Fibroblast of the aortic adventitia (primary cell): Measurements from ENCODE around the gene BBLN. TPM values are rescaled to one million over a fixed set of nuclear protein-coding genes. Genes with fewer than 3 reads are reported as not detected.

ENCODE experiments used
- DNase-seq: peaks from one replicate; pipeline ENCODE4 v3.0.0-alpha.2; 2010; ENCODE audit warnings: low read depth
- H3K4me3 ChIP-seq: 2 replicates; pipeline ENCODE4 v1.5.1; 2011; ENCODE audit warnings: low read depth, mild to moderate bottlenecking, control low read depth, low read length, moderate library complexity
- total RNA-seq: library from RNA; depleted of rRNA; stranded (reverse); fragments of >200 nt; gene quantifications from 2 replicates; pipeline ENCODE4 v1.2.3, GENCODE V29; 2012; ENCODE audit warnings: low replicate concordance
- TF ChIP-seq, protein P1 (sequence below): IDR thresholded peaks from 2 replicates; pipeline ENCODE4 v1.5.1; 2011; ENCODE audit warnings: mild to moderate bottlenecking, low read length, control low read depth, inconsistent platforms; ENCODE audit not compliant: insufficient read depth

The BBLN gene
- total RNA-seq, 1 donor = 63.4 TPM

- TF ChIP-seq, protein P1, sequence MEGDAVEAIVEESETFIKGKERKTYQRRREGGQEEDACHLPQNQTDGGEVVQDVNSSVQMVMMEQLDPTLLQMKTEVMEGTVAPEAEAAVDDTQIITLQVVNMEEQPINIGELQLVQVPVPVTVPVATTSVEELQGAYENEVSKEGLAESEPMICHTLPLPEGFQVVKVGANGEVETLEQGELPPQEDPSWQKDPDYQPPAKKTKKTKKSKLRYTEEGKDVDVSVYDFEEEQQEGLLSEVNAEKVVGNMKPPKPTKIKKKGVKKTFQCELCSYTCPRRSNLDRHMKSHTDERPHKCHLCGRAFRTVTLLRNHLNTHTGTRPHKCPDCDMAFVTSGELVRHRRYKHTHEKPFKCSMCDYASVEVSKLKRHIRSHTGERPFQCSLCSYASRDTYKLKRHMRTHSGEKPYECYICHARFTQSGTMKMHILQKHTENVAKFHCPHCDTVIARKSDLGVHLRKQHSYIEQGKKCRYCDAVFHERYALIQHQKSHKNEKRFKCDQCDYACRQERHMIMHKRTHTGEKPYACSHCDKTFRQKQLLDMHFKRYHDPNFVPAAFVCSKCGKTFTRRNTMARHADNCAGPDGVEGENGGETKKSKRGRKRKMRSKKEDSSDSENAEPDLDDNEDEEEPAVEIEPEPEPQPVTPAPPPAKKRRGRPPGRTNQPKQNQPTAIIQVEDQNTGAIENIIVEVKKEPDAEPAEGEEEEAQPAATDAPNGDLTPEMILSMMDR = no peak
- DNase-seq = peak; percentile 58
- H3K4me3 ChIP-seq = no peak overlapping the region
Observed at GRCh38 chr9:128136816-128137793, 23.0 kb upstream of the BBLN start.

DNA sequence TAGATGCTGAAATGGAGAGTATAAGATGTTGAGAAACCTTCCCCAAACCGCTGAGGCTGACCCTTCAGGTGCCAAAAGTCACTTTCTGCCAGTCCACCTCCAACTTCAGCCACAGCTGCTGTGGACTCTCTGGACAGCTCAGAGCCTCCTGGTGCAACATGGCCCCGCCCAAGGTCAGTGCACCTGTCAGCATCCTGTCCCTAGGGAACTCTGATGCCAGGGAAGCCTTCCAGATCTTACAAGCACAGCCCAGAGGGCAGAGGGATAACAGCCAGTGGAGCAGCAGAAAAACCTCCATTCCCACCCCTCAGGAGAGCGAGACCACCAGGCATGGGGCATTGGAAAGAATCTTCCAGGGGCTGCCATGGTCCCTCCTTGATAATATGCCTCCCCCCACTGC is 22.1 kb upstream of the BBLN start:
- TF ChIP-seq, protein P1 = no peak
- no peak overlapping the region for H3K4me3 ChIP-seq
- DNase-seq = no peak

GRCh38 chr9:128139621-128140020 is 20.4 kb upstream of the BBLN start:
- no peak for DNase-seq
- TF ChIP-seq, protein P1 = no peak
- no peak overlapping the region for H3K4me3 ChIP-seq

GRCh38 chr9:128141604-128142003 is 18.5 kb upstream of the BBLN start:
- TF ChIP-seq, protein P1 = no peak
- no peak for DNase-seq
- H3K4me3 ChIP-seq = no peak overlapping the region

- no peak overlapping the region for H3K4me3 ChIP-seq
- DNase-seq = no peak
- TF ChIP-seq, protein P1 = no peak
Observed at GRCh38 chr9:128142061-128142460, 18.0 kb upstream of the BBLN start.

DNA sequence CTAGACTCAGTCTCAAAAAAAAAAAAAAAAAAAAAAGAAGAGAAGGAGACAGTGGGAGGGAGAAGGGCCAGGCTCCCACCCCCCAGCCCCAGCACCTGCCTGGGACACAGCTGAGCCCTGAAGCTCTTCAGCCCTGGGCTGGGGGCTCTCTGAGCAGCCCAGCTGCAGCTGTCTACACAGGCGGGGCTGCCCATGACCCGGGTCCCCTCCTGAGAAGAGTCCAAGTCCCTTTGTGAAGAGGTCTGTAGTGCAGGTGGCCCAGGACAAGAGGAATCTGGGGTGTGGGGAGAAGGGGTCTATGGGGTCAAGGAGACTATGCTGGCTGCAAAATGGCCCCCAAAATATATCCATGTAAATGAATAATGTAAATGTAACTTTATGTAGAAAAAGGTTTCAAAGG is 17.5 kb upstream of the BBLN start:
- TF ChIP-seq, protein P1 = no peak
- DNase-seq = no peak
- no peak overlapping the region for H3K4me3 ChIP-seq
